HK-2 (cell line): Measurements from ENCODE around the gene PTPRT.

Source experiments
- DNase-seq: peaks from one replicate; pipeline ENCODE4 v3.0.0-alpha.2; 2018; ENCODE audit not compliant: unreplicated experiment

The PTPRT gene

GRCh38 chr20:43023836-43024235 lies 165.9 kb downstream of the PTPRT start:
- no peak for DNase-seq

- no peak for DNase-seq
Observed at GRCh38 chr20:43022568-43022967, 167.1 kb downstream of the PTPRT start.

GRCh38 chr20:43022081-43022480 lies 167.6 kb downstream of the PTPRT start:
- DNase-seq, result no peak

- DNase-seq, result no peak
Observed at GRCh38 chr20:43017241-43018030, 172.3 kb downstream of the PTPRT start.

GRCh38 chr20:43016257-43016656 lies 173.4 kb downstream of the PTPRT start:
- no peak for DNase-seq

GRCh38 chr20:43015566-43015965 lies 174.1 kb downstream of the PTPRT start:
- DNase-seq, result no peak

- no peak for DNase-seq
Observed at GRCh38 chr20:43014206-43014605, 175.5 kb downstream of the PTPRT start.

GRCh38 chr20:43011491-43011890 lies 178.2 kb downstream of the PTPRT start:
- DNase-seq, result no peak

- no peak for DNase-seq
Observed at GRCh38 chr20:43009532-43009931, 180.2 kb downstream of the PTPRT start.

GRCh38 chr20:43007525-43007924 lies 182.2 kb downstream of the PTPRT start:
- DNase-seq, result no peak

GRCh38 chr20:43006651-43007375 lies 182.9 kb downstream of the PTPRT start:
- no peak for DNase-seq

- DNase-seq, result no peak
Observed at GRCh38 chr20:43003318-43003944, 186.3 kb downstream of the PTPRT start.

- DNase-seq, result no peak
Observed at GRCh38 chr20:42996141-42996540, 193.6 kb downstream of the PTPRT start.

- DNase-seq, result no peak
Observed at GRCh38 chr20:42988319-42988718, 201.4 kb downstream of the PTPRT start.

GRCh38 chr20:42987376-42988114 lies 202.2 kb downstream of the PTPRT start:
- DNase-seq, result no peak

- DNase-seq, result no peak
Observed at GRCh38 chr20:42986143-42986773, 203.4 kb downstream of the PTPRT start.

GRCh38 chr20:42985628-42986027 lies 204.1 kb downstream of the PTPRT start:
- DNase-seq, result no peak

GRCh38 chr20:42982218-42982617 lies 207.5 kb downstream of the PTPRT start:
- no peak for DNase-seq

GRCh38 chr20:42981253-42981652 lies 208.5 kb downstream of the PTPRT start:
- DNase-seq, result no peak

- no peak for DNase-seq
Observed at GRCh38 chr20:42979720-42980119, 210.0 kb downstream of the PTPRT start.

GRCh38 chr20:42978184-42978974 lies 211.3 kb downstream of the PTPRT start:
- no peak for DNase-seq
